Activated CD8-positive, alpha-beta memory T cell treated with anti-CD3 and anti-CD28 coated beads for 4 hours (primary cell): Measurements from ENCODE around the gene BCR.
A peak's percentile ranks its signal among the peaks of the same experiment; 100 is the strongest.
"Not testable (repeated sequence)": the region's sequence is repeated elsewhere in the genome, so short reads cannot be mapped to it uniquely, and the experiment has no call there.

ENCODE experiments used
- DNase-seq, 2 donors: peaks; one replicate each; pipeline ENCODE4 v3.0.0-alpha.2; 2020; ENCODE audit warnings: low read depth in 2 of 2

BCR gene

DNA sequence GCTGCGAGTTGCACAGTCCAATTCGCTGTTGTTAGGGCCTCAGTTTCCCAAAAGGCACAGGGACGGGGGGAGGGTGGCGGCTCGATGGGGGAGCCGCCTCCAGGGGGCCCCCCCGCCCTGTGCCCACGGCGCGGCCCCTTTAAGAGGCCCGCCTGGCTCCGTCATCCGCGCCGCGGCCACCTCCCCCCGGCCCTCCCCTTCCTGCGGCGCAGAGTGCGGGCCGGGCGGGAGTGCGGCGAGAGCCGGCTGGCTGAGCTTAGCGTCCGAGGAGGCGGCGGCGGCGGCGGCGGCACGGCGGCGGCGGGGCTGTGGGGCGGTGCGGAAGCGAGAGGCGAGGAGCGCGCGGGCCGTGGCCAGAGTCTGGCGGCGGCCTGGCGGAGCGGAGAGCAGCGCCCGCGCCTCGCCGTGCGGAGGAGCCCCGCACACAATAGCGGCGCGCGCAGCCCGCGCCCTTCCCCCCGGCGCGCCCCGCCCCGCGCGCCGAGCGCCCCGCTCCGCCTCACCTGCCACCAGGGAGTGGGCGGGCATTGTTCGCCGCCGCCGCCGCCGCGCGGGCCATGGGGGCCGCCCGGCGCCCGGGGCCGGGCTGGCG is at the start of gene BCR:
BCR (plus strand) TSS at position 209 of the 592 bp plus-strand sequence. CDS start 452 bp downstream, outside the sequence.
- DNase-seq: peak in 1 of 2 donors; percentile 30

- DNase-seq: no peak
Measured at GRCh38 chr22:23130697-23131096, 49.6 kb upstream of the BCR start.

- DNase-seq: no peak
Measured at GRCh38 chr22:23131931-23132330, 48.4 kb upstream of the BCR start.

DNA sequence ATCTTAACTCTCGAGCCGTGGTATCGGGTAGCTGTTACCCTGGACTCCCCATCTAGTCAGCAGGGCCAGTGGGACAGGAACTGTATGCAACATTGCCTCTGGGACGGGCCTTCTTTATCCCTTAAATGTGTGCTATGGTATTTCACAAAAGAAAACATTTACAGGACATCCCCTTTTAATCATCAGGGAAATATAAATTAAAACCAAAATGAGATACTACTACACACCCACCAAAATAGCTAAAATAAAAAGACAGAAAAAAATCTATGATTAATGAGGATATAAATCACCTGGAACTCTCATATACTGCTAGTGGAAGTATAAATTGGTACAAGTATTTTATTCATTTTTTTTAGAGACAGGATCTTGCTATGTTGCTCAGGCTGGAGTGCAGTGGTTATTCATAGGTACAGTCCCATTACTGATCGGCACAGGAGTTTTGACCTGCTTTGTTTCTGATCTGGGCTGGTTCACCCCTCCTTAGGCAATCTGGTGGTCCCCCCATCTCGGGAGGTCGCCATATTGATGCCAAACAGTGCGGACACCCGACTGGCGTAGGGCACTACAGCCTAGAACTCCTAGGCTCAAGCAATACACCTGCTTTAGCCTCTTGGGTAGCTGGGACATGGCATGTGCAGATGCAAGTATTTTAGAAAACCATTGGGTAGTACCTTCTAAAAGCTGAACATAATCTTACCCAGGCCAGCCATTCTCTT is 47.8 kb upstream of the BCR start:
- DNase-seq: no peak

DNA sequence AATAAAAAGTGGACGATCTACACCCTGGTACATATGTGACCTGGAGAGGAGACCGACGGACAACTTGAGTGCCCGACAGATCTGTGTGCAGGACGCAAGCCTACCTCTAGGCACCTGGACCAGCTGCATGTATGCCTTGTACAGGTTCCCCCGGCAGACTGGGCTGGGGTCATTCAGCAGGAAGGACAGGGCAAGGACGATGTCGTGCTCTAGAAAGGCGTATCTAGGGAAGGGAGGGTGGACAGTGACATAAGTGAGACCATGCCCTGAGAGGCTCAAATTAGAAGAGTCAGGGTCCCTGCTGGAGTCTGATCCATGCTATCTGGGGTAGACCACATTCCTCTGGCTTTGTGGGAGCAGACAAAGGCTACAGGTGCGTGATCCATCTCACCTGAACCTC is 46.4 kb upstream of the BCR start:
- DNase-seq: no peak

GRCh38 chr22:23136991-23137390 is 43.3 kb upstream of the BCR start:
- DNase-seq: not testable (repeated sequence)

DNA sequence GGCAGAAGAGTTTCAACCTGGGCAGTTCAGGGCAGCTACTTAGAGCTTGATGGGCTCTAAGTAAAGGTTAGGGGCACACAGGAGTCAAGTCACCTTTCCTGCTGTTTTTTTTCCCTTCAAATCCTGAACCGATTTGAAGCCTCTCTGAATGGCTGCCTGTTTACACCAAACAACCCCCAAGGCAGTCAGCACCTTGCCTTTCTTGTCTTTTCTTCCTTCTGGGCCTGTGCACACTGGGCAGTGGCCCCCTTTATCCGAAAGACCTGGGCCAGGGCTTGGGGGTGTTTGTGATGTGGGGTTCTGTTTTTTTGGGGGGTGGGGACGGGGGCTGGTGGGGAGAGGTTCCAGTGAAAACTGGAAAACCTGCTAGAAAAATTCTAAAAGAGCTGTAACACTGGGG is 42.8 kb upstream of the BCR start:
- no peak for DNase-seq

DNA sequence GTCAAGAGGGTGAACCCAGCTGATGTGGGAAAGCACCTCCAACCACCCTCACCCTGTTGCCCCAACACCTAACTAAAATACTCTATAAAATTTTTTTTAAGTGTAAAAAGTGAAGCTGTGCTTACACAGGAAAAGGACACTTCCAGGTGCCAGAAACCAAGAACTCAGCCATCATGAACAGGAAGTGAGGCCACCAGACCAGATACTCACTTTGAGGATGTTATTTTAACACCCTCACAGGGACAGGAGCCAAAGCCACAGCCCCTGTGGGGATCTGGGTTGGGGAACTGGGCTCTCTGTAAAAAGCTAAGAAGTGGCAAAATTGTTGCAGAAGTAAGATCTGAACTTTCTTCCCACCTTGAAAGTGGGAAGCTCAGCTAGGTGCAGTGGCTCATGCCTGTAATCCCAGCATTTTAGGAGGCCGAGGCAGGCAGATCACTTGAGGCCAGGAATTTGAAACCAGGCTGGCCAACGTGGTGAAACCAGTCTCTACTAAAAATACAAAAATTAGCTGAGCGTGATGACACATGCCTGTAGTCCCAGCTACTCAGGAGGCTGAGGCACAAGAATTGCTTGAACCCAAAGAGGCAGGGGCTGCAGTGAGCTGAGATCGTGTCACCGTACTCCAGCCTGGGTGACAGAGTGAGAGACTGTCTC is 42.3 kb upstream of the BCR start:
- DNase-seq: peak; percentile 17 to 23

- DNase-seq: no peak
Measured at GRCh38 chr22:23138584-23139435, 41.5 kb upstream of the BCR start.

- DNase-seq: no peak
Measured at GRCh38 chr22:23140385-23140784, 39.9 kb upstream of the BCR start.

DNA sequence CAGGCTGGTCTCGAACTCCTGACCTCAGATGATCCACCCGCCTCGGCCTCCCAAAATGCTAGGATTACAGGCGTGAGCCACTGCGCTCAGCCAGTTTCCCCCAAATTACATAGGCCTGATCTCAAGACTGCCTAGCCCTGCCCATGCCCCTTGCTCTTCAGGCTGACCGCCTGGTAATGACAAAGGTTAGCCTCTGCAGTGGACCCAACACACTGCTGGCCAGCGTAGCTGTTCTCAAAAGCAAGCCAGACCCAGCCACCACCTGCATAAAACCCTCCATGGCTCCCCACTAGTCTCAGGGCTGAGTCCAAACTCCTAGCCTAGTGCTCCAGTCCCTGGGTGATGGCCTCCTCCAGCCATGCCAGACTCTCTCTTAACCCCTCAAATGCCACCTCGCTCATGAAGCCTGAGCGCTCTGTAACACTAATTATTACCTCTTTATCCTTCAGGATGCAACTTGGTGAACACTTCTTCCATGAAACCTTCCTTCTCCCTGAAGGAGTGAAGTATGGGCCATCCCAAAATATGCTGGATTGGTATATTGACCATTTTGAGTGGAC is 37.7 kb upstream of the BCR start:
- no peak for DNase-seq

- DNase-seq: no peak
Measured at GRCh38 chr22:23143119-23143518, 37.2 kb upstream of the BCR start.

DNA sequence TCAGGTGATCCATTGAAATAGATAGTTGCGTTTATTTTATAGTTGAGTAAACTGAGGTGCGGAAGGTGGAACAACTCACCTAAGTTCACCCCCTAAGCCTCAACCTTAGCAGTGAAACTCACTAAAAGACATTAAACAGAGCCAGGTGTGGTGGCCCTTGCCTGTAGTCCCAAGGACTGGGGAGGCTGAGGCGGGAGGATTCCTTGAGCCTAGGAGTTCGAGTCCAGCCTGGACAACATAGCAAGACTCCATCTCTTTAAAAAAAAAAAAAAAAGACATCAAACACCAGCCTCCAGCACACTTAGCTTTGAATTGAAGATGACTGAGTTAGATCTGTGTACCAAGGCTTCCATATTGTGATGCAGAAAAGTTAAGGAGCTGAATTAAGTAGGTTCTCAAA is 35.9 kb upstream of the BCR start:
- DNase-seq: no peak

- peak; percentile 51 to 70 for DNase-seq
Measured at GRCh38 chr22:23144932-23145877, 35.1 kb upstream of the BCR start, which contains the start of gene RAB36. Gene RAB36 (plus strand): TSS chr22:23145477. CDS start chr22:23146617, 1,140 bp downstream.

DNA sequence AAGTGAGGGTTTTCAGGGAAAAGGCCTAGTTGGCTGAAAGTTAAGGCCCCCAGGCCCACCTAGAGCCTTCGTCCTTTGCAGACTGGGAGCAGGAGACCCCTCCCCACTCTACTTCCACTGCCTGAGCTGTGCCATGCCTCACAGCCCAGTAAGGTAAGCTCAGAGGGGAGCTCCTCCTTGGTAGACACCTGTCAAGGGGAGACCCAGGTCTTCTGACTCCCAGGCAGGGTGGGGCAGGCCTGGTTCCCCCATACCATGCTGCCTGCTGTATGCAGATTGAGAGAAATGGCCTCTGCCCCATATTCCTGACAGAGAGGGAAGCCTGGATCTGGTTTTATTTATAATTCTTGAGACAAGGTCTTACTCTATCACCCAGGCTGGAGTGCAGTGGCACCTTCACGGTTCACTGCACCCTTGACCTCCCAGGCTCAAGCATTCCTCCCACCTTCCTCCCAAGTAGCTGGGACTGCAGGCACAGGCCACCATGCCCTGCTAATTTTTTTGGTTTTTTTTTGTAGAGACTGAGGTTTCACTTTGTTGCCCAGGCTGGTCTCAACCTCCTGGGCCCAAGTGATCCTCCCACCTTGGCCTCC is 34.3 kb upstream of the BCR start:
- DNase-seq: no peak

- no peak for DNase-seq
Measured at GRCh38 chr22:23146478-23147205, 33.7 kb upstream of the BCR start.

- no peak for DNase-seq
Measured at GRCh38 chr22:23147617-23148387, 32.5 kb upstream of the BCR start.

DNA sequence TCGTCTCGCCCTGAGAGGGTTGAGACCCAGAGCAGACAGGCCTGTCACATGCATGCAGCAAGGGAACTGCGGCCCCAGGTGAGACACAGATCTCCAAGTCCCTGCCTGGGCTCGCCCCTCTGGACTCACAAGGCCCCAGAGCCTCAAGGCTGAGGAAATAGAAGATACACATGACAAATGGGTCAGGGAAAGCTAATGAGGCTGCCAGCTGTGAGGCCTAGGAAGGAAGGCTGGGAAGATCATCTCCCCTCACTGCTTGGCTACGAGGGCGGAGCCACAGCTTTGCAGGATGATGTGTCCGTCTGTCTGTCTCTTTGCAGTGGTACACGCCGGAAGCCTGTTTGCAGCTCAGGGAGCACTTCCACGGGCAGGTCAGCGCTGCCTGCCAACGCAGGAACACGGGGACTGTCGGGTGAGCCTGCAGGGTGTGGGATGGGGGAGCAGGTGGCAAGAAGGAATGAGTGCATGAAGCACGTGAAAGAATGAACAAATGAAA is 30.5 kb upstream of the BCR start:
- DNase-seq: no peak

GRCh38 chr22:23150762-23151161 is 29.5 kb upstream of the BCR start:
- DNase-seq: no peak
